ENCODE data around the gene PTPRM. TPM values are rescaled to one million over a fixed set of nuclear protein-coding genes. Genes with fewer than 3 reads are reported as not detected.

PTPRM gene
- total RNA-seq, 1 experiment from 2014 or later: 11.1 TPM

DNA sequence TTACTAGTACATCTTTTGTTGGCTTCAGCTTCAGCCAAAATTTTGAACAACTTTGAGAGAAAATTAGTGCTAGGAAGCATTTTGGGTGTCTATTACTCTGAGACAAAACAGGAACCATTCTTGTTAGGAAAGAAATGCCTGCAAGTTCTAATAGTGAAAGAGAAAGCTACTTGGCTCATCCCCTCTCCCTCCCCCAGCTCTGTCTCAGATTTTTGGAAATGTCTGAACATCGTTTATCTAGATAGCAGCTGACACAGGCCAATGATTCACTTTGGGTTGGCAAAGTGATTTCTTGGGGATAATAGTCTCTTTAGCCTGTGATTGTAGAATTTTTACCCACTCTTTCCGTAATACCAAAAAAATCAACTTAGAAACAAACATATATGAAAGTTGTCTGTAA lies 42.3 kb upstream of the PTPRM start:
- no peak for DNase-seq (ENCODE audit: low spot score)

More for the DNA sequence above, 42.3 kb upstream of the PTPRM start:
- ATAC-seq: no peak
- ChIA-PET CTCF (interaction anchor here (1.0 to 3.0 kb wide), 3 partner anchors 42 to 252 kb away, joined by 4 to 10 read pairs (median 6); partner anchors contain the start of gene PTPRM), POLR2A (no interaction called here)
- TF ChIP-seq CREM (CRISPR knock-in tag; IDR thresholded peaks at IDR 0.05): no peak
- no peak for TF ChIP-seq ZBTB21 (CRISPR knock-in tag; IDR thresholded peaks at IDR 0.05; ENCODE audit: borderline replicate concordance)
- no peak for TF ChIP-seq IRF2 (CRISPR knock-in tag; IDR thresholded peaks at IDR 0.05; ENCODE audit: borderline replicate concordance, low read depth)
- no peak for TF ChIP-seq MXD4 (CRISPR knock-in tag; IDR thresholded peaks at IDR 0.05; ENCODE audit: borderline replicate concordance)
- TF ChIP-seq FOXP4 (CRISPR knock-in tag; IDR thresholded peaks at IDR 0.05): no peak
- no peak for TF ChIP-seq MYBL2 (CRISPR knock-in tag; IDR thresholded peaks at IDR 0.05)
- TF ChIP-seq CTCF (IDR thresholded peaks at IDR 0.05): no peak
- TF ChIP-seq, protein P1, sequence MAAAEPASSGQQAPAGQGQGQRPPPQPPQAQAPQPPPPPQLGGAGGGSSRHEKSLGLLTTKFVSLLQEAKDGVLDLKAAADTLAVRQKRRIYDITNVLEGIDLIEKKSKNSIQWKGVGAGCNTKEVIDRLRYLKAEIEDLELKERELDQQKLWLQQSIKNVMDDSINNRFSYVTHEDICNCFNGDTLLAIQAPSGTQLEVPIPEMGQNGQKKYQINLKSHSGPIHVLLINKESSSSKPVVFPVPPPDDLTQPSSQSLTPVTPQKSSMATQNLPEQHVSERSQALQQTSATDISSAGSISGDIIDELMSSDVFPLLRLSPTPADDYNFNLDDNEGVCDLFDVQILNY (CRISPR knock-in tag; IDR thresholded peaks at IDR 0.05): no peak
- TF ChIP-seq, protein P2, sequence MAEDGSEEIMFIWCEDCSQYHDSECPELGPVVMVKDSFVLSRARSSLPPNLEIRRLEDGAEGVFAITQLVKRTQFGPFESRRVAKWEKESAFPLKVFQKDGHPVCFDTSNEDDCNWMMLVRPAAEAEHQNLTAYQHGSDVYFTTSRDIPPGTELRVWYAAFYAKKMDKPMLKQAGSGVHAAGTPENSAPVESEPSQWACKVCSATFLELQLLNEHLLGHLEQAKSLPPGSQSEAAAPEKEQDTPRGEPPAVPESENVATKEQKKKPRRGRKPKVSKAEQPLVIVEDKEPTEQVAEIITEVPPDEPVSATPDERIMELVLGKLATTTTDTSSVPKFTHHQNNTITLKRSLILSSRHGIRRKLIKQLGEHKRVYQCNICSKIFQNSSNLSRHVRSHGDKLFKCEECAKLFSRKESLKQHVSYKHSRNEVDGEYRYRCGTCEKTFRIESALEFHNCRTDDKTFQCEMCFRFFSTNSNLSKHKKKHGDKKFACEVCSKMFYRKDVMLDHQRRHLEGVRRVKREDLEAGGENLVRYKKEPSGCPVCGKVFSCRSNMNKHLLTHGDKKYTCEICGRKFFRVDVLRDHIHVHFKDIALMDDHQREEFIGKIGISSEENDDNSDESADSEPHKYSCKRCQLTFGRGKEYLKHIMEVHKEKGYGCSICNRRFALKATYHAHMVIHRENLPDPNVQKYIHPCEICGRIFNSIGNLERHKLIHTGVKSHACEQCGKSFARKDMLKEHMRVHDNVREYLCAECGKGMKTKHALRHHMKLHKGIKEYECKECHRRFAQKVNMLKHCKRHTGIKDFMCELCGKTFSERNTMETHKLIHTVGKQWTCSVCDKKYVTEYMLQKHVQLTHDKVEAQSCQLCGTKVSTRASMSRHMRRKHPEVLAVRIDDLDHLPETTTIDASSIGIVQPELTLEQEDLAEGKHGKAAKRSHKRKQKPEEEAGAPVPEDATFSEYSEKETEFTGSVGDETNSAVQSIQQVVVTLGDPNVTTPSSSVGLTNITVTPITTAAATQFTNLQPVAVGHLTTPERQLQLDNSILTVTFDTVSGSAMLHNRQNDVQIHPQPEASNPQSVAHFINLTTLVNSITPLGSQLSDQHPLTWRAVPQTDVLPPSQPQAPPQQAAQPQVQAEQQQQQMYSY (CRISPR knock-in tag; IDR thresholded peaks at IDR 0.05): no peak
- TF ChIP-seq, protein P3, sequence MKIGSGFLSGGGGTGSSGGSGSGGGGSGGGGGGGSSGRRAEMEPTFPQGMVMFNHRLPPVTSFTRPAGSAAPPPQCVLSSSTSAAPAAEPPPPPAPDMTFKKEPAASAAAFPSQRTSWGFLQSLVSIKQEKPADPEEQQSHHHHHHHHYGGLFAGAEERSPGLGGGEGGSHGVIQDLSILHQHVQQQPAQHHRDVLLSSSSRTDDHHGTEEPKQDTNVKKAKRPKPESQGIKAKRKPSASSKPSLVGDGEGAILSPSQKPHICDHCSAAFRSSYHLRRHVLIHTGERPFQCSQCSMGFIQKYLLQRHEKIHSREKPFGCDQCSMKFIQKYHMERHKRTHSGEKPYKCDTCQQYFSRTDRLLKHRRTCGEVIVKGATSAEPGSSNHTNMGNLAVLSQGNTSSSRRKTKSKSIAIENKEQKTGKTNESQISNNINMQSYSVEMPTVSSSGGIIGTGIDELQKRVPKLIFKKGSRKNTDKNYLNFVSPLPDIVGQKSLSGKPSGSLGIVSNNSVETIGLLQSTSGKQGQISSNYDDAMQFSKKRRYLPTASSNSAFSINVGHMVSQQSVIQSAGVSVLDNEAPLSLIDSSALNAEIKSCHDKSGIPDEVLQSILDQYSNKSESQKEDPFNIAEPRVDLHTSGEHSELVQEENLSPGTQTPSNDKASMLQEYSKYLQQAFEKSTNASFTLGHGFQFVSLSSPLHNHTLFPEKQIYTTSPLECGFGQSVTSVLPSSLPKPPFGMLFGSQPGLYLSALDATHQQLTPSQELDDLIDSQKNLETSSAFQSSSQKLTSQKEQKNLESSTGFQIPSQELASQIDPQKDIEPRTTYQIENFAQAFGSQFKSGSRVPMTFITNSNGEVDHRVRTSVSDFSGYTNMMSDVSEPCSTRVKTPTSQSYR (CRISPR knock-in tag; IDR thresholded peaks at IDR 0.05): no peak
- TF ChIP-seq, protein P4, sequence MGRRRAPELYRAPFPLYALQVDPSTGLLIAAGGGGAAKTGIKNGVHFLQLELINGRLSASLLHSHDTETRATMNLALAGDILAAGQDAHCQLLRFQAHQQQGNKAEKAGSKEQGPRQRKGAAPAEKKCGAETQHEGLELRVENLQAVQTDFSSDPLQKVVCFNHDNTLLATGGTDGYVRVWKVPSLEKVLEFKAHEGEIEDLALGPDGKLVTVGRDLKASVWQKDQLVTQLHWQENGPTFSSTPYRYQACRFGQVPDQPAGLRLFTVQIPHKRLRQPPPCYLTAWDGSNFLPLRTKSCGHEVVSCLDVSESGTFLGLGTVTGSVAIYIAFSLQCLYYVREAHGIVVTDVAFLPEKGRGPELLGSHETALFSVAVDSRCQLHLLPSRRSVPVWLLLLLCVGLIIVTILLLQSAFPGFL (CRISPR knock-in tag; IDR thresholded peaks at IDR 0.05; ENCODE audit: borderline replicate concordance): no peak
- TF ChIP-seq ESRRA (CRISPR knock-in tag; IDR thresholded peaks at IDR 0.05; ENCODE audit: borderline replicate concordance): no peak
- no peak for TF ChIP-seq IRF1 (CRISPR knock-in tag; IDR thresholded peaks at IDR 0.05)
- TF ChIP-seq, protein P5, sequence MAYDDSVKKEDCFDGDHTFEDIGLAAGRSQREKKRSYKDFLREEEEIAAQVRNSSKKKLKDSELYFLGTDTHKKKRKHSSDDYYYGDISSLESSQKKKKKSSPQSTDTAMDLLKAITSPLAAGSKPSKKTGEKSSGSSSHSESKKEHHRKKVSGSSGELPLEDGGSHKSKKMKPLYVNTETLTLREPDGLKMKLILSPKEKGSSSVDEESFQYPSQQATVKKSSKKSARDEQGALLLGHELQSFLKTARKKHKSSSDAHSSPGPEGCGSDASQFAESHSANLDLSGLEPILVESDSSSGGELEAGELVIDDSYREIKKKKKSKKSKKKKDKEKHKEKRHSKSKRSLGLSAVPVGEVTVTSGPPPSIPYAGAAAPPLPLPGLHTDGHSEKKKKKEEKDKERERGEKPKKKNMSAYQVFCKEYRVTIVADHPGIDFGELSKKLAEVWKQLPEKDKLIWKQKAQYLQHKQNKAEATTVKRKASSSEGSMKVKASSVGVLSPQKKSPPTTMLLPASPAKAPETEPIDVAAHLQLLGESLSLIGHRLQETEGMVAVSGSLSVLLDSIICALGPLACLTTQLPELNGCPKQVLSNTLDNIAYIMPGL (CRISPR knock-in tag; IDR thresholded peaks at IDR 0.05): no peak
- no peak for TF ChIP-seq GRHL2 (CRISPR knock-in tag; IDR thresholded peaks at IDR 0.05; ENCODE audit: insufficient replicate concordance, severe bottlenecking)
- no peak for TF ChIP-seq FOXK1 (CRISPR knock-in tag; IDR thresholded peaks at IDR 0.05)
- TF ChIP-seq TEAD1 (CRISPR knock-in tag; IDR thresholded peaks at IDR 0.05): no peak
- no peak for TF ChIP-seq ZNF121 (CRISPR knock-in tag; IDR thresholded peaks at IDR 0.05)
- no peak overlapping the region for H3K4me3 Mint-ChIP-seq
- no peaks in the 10 kb centered on the region for H3K36me3 Mint-ChIP-seq
- H3K27me3 Mint-ChIP-seq (ENCODE audit: low read depth): no peaks in the 10 kb centered on the region
- peaks cover 32% of the 10 kb centered on the region for H3K4me1 Mint-ChIP-seq
- H3K27ac Mint-ChIP-seq: no peak overlapping the region; the same call in 1 of the 2 replicates
- H3K9me3 Mint-ChIP-seq: peaks cover 6% of the 10 kb centered on the region
